ENCODE measurements around the gene MSRB1.

DNA sequence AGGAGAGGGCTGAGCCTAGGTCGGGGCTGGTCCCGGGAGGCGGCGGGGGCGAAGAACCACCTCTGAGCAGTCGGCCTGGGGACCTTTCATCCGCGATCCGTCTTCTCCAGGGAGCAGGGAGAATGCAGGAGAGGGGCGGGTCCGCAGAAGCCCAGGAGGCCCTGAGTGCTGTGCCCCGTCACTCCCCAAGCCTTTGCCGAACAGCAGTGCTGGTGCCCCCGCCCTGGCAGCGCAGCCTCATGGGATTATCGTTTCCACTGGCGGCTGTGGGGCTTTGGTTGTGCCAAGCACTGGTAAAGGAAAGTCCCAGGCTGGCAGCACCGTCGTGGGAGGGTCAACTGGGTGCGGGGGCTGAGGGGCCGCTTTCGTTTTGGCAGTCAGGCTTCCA is 29.5 kb upstream of the MSRB1 start:
- TF ChIP-seq, protein P1, sequence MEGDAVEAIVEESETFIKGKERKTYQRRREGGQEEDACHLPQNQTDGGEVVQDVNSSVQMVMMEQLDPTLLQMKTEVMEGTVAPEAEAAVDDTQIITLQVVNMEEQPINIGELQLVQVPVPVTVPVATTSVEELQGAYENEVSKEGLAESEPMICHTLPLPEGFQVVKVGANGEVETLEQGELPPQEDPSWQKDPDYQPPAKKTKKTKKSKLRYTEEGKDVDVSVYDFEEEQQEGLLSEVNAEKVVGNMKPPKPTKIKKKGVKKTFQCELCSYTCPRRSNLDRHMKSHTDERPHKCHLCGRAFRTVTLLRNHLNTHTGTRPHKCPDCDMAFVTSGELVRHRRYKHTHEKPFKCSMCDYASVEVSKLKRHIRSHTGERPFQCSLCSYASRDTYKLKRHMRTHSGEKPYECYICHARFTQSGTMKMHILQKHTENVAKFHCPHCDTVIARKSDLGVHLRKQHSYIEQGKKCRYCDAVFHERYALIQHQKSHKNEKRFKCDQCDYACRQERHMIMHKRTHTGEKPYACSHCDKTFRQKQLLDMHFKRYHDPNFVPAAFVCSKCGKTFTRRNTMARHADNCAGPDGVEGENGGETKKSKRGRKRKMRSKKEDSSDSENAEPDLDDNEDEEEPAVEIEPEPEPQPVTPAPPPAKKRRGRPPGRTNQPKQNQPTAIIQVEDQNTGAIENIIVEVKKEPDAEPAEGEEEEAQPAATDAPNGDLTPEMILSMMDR (IDR thresholded peaks at IDR 0.05; ENCODE audit: low read length) = no peak
- no peak for TF ChIP-seq EZH2 (IDR thresholded peaks at IDR 0.05; ENCODE audit: borderline replicate concordance, low read length)

Measured in OCI-LY1 (cell line).